Adrenal gland (tissue), 12 donors: ENCODE data around the gene RACK1. TPM values are rescaled to one million over a fixed set of nuclear protein-coding genes. Genes with fewer than 3 reads are reported as not detected.

Experiments used
- DNase-seq, 7 donors: peaks; one replicate each; pipeline ENCODE4 v3.0.0-alpha.2; 2019 to 2020
- H3K27ac ChIP-seq, 5 donors: fragments of 200-600 bp; sonication (generic) in 4 of 5; 1 replicate in 3 of 5; 2 replicates in 2 of 5; pipeline versions ENCODE4 v1.5.1 to v1.8.0; 2016 to 2020; ENCODE audit warnings: mild to moderate bottlenecking in 1 of 5
- H3K27me3 ChIP-seq: fragments of 200-600 bp; 2 replicates; pipeline ENCODE4 v1.8.0; 2021
- H3K36me3 ChIP-seq, 2 donors: fragments of 200-600 bp; replicated peaks in 1 of 2; 1 replicate in 1 of 2; 2 replicates in 1 of 2; pipeline versions ENCODE4 v1.5.1 to v1.8.0; 2018 to 2022
- H3K4me1 ChIP-seq, 2 donors: fragments of 200-600 bp; replicated peaks in 1 of 2; 1 replicate in 1 of 2; 2 replicates in 1 of 2; pipeline versions ENCODE4 v1.5.1 to v1.8.0; 2018 to 2021
- H3K4me3 ChIP-seq, 4 donors: fragments of 200-600 bp; sonication (generic) in 3 of 4; one replicate each; pipeline ENCODE4 v1.5.1; 2016 to 2018
- H3K9me3 ChIP-seq, 3 donors: fragments of 200-600 bp; sonication (generic) in 1 of 3; replicated peaks in 1 of 3; 1 replicate in 2 of 3; 2 replicates in 1 of 3; pipeline versions ENCODE4 v1.5.1 to v1.8.0; 2016 to 2021
- CTCF ChIP-seq, 6 experiments: fragments of 450-650 bp in 4 of 6; fragments of 200-600 bp in 2 of 6; sonication (generic) in 1 of 6; IDR thresholded peaks; 1 replicate in 5 of 6; 2 replicates in 1 of 6; pipeline versions ENCODE4 v1.5.1 to v1.8.0; 2016 to 2021; ENCODE audit warnings: antibody characterized with exemption in 6 of 6, mild to moderate bottlenecking in 2 of 6, moderate library complexity in 1 of 6
- POLR2A ChIP-seq, 2 donors: fragments of 450-650 bp; IDR thresholded peaks; one replicate each; pipeline ENCODE4 v1.6.1; 2017; ENCODE audit warnings: antibody characterized with exemption in 2 of 2, mild to moderate bottlenecking in 2 of 2, moderate library complexity in 1 of 2
- WGBS, 4 donors: extraction: QIAGEN DNeasy Blood & Tissue Kit in 2 of 4; methylation state at CpG; one replicate each; pipeline versions ENCODE4 v1.1.5 to v1.1.7; 2013 to 2017; 5-methylcytosine and 5-hydroxymethylcytosine counted together
- intact Hi-C, 2 donors: fragments of 100-400 bp; cut with DNase I; formaldehyde crosslinking; loops; one replicate each; pipeline versions ENCODE4 v1.14.1 to v1.15.0; 2022 to 2023
- polyA plus RNA-seq, 3 donors: library from polyadenylated mRNA; stranded (reverse); fragments of 200-250 nt in 2 of 3; fragments of 350-450 nt in 1 of 3; fragmentation: Illumina TruSeq in 1 of 3; extraction: RNeasy Lipid Tissue Mini Kit (QIAGEN cat#74804) in 1 of 3; gene quantifications; one replicate each; pipeline ENCODE4 v1.2.3, GENCODE V29; 2013 to 2014
- total RNA-seq, 9 donors: library from RNA; depleted of rRNA in 4 of 9; stranded (reverse); fragments of >200 nt in 4 of 9; fragments of 120-200 nt in 1 of 9; fragmentation: NEBNext Ultra II Directional in 1 of 9; extraction: Animal tissue kit (Norgen Biotek cat#: 25700) in 1 of 9; gene quantifications; one replicate each; pipeline versions ENCODE4 v1.1.0 to v1.2.4, GENCODE V29; 2013 to 2023
- donor health status: healthy with polysubstance abuse.
- donor health status: Bipolar disorder and iron deficiency.
- donor health status: DM: yes; HTN: yes; CAD: no.
- donor health status: DM: no; HTN: no; CAD: no.
- donor health status: DM: no; HTN: no; CAD: no.
- donor health status: DM: yes; HTN: yes; CAD: no.

Gene RACK1
- total and polyA plus RNA-seq, 12 donors, result 1,252 to 3,641 (median 2,099) TPM

GRCh38 chr5:181205761-181206649, 37.7 kb downstream of the RACK1 start:
- H3K27ac ChIP-seq, result peak overlapping the region in 2 of 5 donors; percentile 84 to 88
- intact Hi-C loops, result no loop called here
- DNase-seq, result peak in 2 of 7 donors; percentile 28 to 59

GRCh38 chr5:181204826-181205760, 38.6 kb downstream of the RACK1 start, which contains the start of gene TRIM7:
Gene TRIM7, minus strand, starts transcription at chr5:181205196. Its CDS starts 86 bp downstream, at chr5:181205110.
- intact Hi-C loops, result no loop called here
- peak within 1 kb of the TSS in 3 of 5 donors; percentile 44 to 84 (median 63) for H3K27ac ChIP-seq
- TF ChIP-seq CTCF (IDR thresholded peaks at IDR 0.05), result no peak
- TF ChIP-seq POLR2A (IDR thresholded peaks at IDR 0.05), result peak in 1 of 2 donors; percentile 31
- no peaks in the 10 kb centered on the region for H3K36me3 ChIP-seq
- peak within 1 kb of the TSS in 3 of 4 donors; percentile 35 to 53 (median 39) for H3K4me3 ChIP-seq
- 2 to 9% (median 6%) methylated on average over 19 to 94 of the region's 94 CpGs for WGBS, 4 donors
- H3K4me1 ChIP-seq, result peaks cover 18 to 22% of the 10 kb centered on the region in 2 donors
- DNase-seq, result peak in 6 of 7 donors; percentile 46 to 65 (median 59)
- no peaks in the 10 kb centered on the region for H3K27me3 ChIP-seq
- H3K9me3 ChIP-seq, result no peaks in the 10 kb centered on the region

More at GRCh38 chr5:181205761-181206649, 37.7 kb downstream of the RACK1 start:
- Histone ChIP-seq H3K4me1 (peaks cover 18 to 22% of the 10 kb centered on the region in 2 donors), H3K9me3 (no peaks in the 10 kb centered on the region), H3K27me3 (no peaks in the 10 kb centered on the region), H3K4me3 (peak overlapping the region in 1 of 4 donors; percentile 55), H3K36me3 (no peaks in the 10 kb centered on the region)
- TF ChIP-seq POLR2A (IDR thresholded peaks at IDR 0.05) (no peak), CTCF (IDR thresholded peaks at IDR 0.05) (no peak)
- WGBS, 4 donors, result 35 to 52% (median 42%) methylated on average over 37 of the region's 37 CpGs

GRCh38 chr5:181204113-181204825, 39.4 kb downstream of the RACK1 start:
- 0 to 2% (median 1%) methylated on average over 5 to 67 of the region's 67 CpGs for WGBS, 4 donors
- Histone ChIP-seq H3K4me1 (peaks cover 18 to 22% of the 10 kb centered on the region in 2 donors), H3K36me3 (no peaks in the 10 kb centered on the region), H3K27me3 (no peaks in the 10 kb centered on the region), H3K4me3 (peak overlapping the region in 2 of 4 donors; percentile 35 to 53), H3K9me3 (no peaks in the 10 kb centered on the region), H3K27ac (peak overlapping the region in 2 of 5 donors; percentile 63 to 66)
- no peak for TF ChIP-seq CTCF (IDR thresholded peaks at IDR 0.05)
- no peak for TF ChIP-seq POLR2A (IDR thresholded peaks at IDR 0.05)
- intact Hi-C loops, result no loop called here
- DNase-seq, result peak in 3 of 7 donors; percentile 38 to 54 (median 43)
